ENCODE measurements around the gene HSD17B1.

- TF ChIP-seq EZH2 (IDR thresholded peaks at IDR 0.05; ENCODE audit: insufficient read depth, poor library complexity, severe bottlenecking): no peak
- TF ChIP-seq EZH2phosphoT487 (IDR thresholded peaks at IDR 0.05; ENCODE audit: insufficient read depth, low read depth): no peak
These were observed 21.7 kb upstream of the HSD17B1 start for GRCh38 chr17:42530952-42531454.
